Sigmoid colon (tissue), 7 donors: ENCODE measurements around the gene PRKAG3. TPM values are rescaled to one million over a fixed set of nuclear protein-coding genes. Genes with fewer than 3 reads are reported as not detected.

Experiments
- DNase-seq: peaks from one replicate; pipeline ENCODE4 v3.0.0-alpha.2; 2019
- H3K27ac ChIP-seq, 4 donors: fragments of 200-600 bp; sonication (generic); one replicate each; pipeline ENCODE4 v1.5.1; 2016 to 2019; ENCODE audit warnings: mild to moderate bottlenecking in 1 of 4
- H3K27me3 ChIP-seq, 3 donors: fragments of 200-600 bp; sonication (generic); one replicate each; pipeline ENCODE4 v1.5.1; 2019; ENCODE audit warnings: mild to moderate bottlenecking in 1 of 3
- H3K36me3 ChIP-seq, 4 donors: fragments of 200-600 bp; sonication (generic); one replicate each; pipeline ENCODE4 v1.5.1; 2016 to 2019
- H3K4me1 ChIP-seq, 4 donors: fragments of 200-600 bp; sonication (generic); one replicate each; pipeline ENCODE4 v1.5.1; 2017 to 2019
- H3K4me3 ChIP-seq, 4 donors: fragments of 200-600 bp; sonication (generic); one replicate each; pipeline ENCODE4 v1.5.1; 2017 to 2019; ENCODE audit warnings: mild to moderate bottlenecking in 2 of 4, moderate library complexity in 1 of 4
- H3K9me3 ChIP-seq, 4 donors: fragments of 200-600 bp in 3 of 4; sonication (generic) in 3 of 4; one replicate each; pipeline versions ENCODE4 v1.5.1 to v1.6.1; 2013 to 2019
- CTCF ChIP-seq, 4 experiments: fragments of 450-650 bp in 3 of 4; fragments of 200-600 bp in 1 of 4; IDR thresholded peaks; one replicate each; pipeline ENCODE4 v1.5.1; 2016 to 2019; ENCODE audit warnings: antibody characterized with exemption in 4 of 4, mild to moderate bottlenecking in 3 of 4, moderate library complexity in 2 of 4
- EP300 ChIP-seq, 4 donors: sonication (generic); formaldehyde crosslinking; IDR thresholded peaks; one replicate each; pipeline ENCODE4 v1.6.1; 2017; ENCODE audit warnings: antibody characterized with exemption in 4 of 4
- POLR2A ChIP-seq, 2 donors: fragments of 450-650 bp; IDR thresholded peaks; one replicate each; pipeline ENCODE4 v1.6.1; 2016; ENCODE audit warnings: antibody characterized with exemption in 2 of 2, mild to moderate bottlenecking in 2 of 2, moderate library complexity in 2 of 2
- POLR2AphosphoS5 ChIP-seq, 4 donors: sonication (generic); formaldehyde crosslinking; IDR thresholded peaks; one replicate each; pipeline ENCODE4 v1.6.1; 2017; ENCODE audit warnings: antibody characterized with exemption in 4 of 4
- WGBS, 2 donors: extraction: QIAGEN DNeasy Blood & Tissue Kit; methylation state at CpG; one replicate each; pipeline ENCODE4 v1.1.7; 2013; 5-methylcytosine and 5-hydroxymethylcytosine counted together
- intact Hi-C: fragments of 100-400 bp; cut with DNase I; formaldehyde crosslinking; loops from one replicate; pipeline ENCODE4 v1.15.1; 2023
- polyA plus RNA-seq, 3 donors: library from polyadenylated mRNA; stranded (reverse); fragments of 200-250 nt; gene quantifications; one replicate each; pipeline ENCODE4 v1.2.3, GENCODE V29; 2013
- total RNA-seq, 4 donors: library from RNA; depleted of rRNA; stranded (reverse); fragments of >200 nt; gene quantifications; one replicate each; pipeline ENCODE4 v1.1.0, GENCODE V29; 2016
- donor health status: healthy with polysubstance abuse.
- donor health status: Bipolar disorder and iron deficiency.
- donor health status: healthy.

PRKAG3 gene
- total and polyA plus RNA-seq, 7 donors: not detected

DNA sequence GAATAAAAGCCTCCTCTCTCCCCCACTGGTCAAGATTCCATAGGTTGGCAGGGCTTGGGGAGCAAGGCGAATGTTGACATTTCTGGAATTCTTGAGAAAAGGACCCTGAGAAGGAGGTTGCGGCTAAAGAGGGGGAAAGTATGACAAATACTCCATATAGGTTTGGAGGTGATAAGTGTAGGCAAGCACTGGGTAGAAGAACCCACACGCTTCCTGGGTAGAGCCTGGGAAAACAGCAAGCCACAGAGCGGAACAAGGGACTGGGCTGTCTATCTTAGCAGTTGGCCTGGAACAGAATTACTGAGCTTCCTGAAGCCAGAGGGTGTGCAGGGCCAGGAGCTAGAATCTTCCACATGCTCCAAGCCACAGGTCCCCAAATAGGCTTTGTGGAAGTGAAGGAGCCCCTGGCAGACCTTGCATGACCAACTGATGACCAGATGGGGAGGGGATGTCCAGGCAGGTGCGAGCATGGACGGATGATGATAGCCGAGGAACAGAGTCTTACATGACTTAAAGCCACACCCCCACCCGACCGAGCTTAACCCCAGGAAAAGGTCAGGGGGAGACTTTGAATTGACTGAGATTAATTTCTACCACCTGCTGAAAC lies 9.9 kb downstream of the PRKAG3 start:
- no peak for TF ChIP-seq POLR2AphosphoS5 (IDR thresholded peaks at IDR 0.05)
- Histone ChIP-seq H3K4me3 (no peak overlapping the region), H3K27ac (no peak overlapping the region), H3K27me3 (no peaks in the 10 kb centered on the region), H3K9me3 (no peaks in the 10 kb centered on the region), H3K36me3 (peaks cover 0 to 24% (median 7%) of the 10 kb centered on the region in 4 donors), H3K4me1 (no peaks in the 10 kb centered on the region)
- DNase-seq: no peak
- WGBS, 2 donors: 74 to 83% methylated on average over 9 of the region's 9 CpGs
- intact Hi-C loops: no loop called here

DNA sequence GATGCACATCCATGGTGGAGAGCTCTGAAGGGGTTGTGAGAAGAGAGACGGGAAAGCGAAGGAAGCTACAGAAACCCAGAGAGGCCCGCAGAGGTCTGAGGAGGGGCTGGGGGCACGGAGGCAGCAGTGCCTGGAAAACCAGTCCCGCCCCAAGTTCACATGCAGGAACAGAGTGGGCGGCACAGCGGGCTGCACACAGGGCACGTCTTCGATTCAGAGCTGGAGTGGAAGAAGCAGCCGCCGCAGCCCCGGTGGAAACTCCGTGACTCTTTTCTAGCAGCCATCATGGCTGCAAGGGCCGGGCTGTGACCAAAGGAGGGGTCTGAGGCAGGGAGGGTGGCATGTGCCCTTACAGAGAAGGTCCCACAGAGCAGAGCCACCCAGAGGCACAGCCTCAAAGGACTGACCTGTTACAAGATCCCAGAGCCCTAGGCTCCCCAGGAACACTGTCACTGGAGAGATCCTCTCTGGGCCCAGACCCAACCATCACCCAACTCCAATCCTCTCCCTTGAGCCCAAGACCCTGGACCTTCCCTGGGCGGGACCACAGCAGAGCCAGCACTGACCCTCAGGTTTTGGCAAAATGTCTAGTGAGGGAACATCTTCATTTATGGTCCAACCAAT lies 10.7 kb downstream of the PRKAG3 start:
- TF ChIP-seq EP300 (IDR thresholded peaks at IDR 0.05): no peak
- TF ChIP-seq CTCF (IDR thresholded peaks at IDR 0.05): no peak
- no peak for TF ChIP-seq POLR2AphosphoS5 (IDR thresholded peaks at IDR 0.05)
- TF ChIP-seq POLR2A (IDR thresholded peaks at IDR 0.05): no peak
- Histone ChIP-seq H3K4me1 (no peaks in the 10 kb centered on the region), H3K9me3 (no peaks in the 10 kb centered on the region), H3K27ac (no peak overlapping the region), H3K27me3 (no peaks in the 10 kb centered on the region), H3K4me3 (no peak overlapping the region), H3K36me3 (peaks cover 0 to 32% (median 10%) of the 10 kb centered on the region in 4 donors)
- 93 to 96% methylated on average over 15 of the region's 15 CpGs for WGBS, 2 donors
- no peak for DNase-seq
- intact Hi-C loops: no loop called here

- H3K9me3 ChIP-seq: no peaks in the 10 kb centered on the region
- peaks cover 0 to 50% (median 22%) of the 10 kb centered on the region in 4 donors for H3K36me3 ChIP-seq
- H3K4me3 ChIP-seq: no peak overlapping the region
- H3K27ac ChIP-seq: no peak overlapping the region
- intact Hi-C loops: no loop called here
- no peaks in the 10 kb centered on the region for H3K27me3 ChIP-seq
- TF ChIP-seq POLR2AphosphoS5 (IDR thresholded peaks at IDR 0.05): no peak
- TF ChIP-seq EP300 (IDR thresholded peaks at IDR 0.05): no peak
- no peak for TF ChIP-seq POLR2A (IDR thresholded peaks at IDR 0.05)
- TF ChIP-seq CTCF (IDR thresholded peaks at IDR 0.05): no peak
- 94 to 95% methylated on average over 7 of the region's 7 CpGs for WGBS, 2 donors
- DNase-seq: no peak
- H3K4me1 ChIP-seq: no peaks in the 10 kb centered on the region
Observed at GRCh38 chr2:218819093-218819492, 12.5 kb downstream of the PRKAG3 start.

- no peak for TF ChIP-seq POLR2AphosphoS5 (IDR thresholded peaks at IDR 0.05)
- no peak for TF ChIP-seq EP300 (IDR thresholded peaks at IDR 0.05)
- no peak for TF ChIP-seq POLR2A (IDR thresholded peaks at IDR 0.05)
- TF ChIP-seq CTCF (IDR thresholded peaks at IDR 0.05): no peak
- DNase-seq: no peak
- Histone ChIP-seq H3K4me3 (no peak overlapping the region), H3K27me3 (no peaks in the 10 kb centered on the region), H3K9me3 (no peaks in the 10 kb centered on the region), H3K27ac (no peak overlapping the region), H3K4me1 (no peaks in the 10 kb centered on the region), H3K36me3 (peaks cover 14 to 71% (median 36%) of the 10 kb centered on the region in 4 donors)
- 88 to 96% methylated on average over 2 of the region's 2 CpGs for WGBS, 2 donors
- intact Hi-C loops: no loop called here
Observed at GRCh38 chr2:218816561-218817011, 15.0 kb downstream of the PRKAG3 start.

GRCh38 chr2:218815649-218816048 lies 16.0 kb downstream of the PRKAG3 start:
- no peak for DNase-seq
- no peak overlapping the region for H3K27ac ChIP-seq
- no peaks in the 10 kb centered on the region for H3K27me3 ChIP-seq
- H3K36me3 ChIP-seq: peaks cover 14 to 71% (median 36%) of the 10 kb centered on the region in 4 donors
- TF ChIP-seq POLR2A (IDR thresholded peaks at IDR 0.05): no peak
- no peak for TF ChIP-seq CTCF (IDR thresholded peaks at IDR 0.05)
- TF ChIP-seq POLR2AphosphoS5 (IDR thresholded peaks at IDR 0.05): no peak
- no peak overlapping the region for H3K4me3 ChIP-seq
- no peaks in the 10 kb centered on the region for H3K4me1 ChIP-seq
- intact Hi-C loops: no loop called here
- H3K9me3 ChIP-seq: no peaks in the 10 kb centered on the region
- 94 to 97% methylated on average over 4 of the region's 4 CpGs for WGBS, 2 donors
